ENCODE measurements around the gene BAIAP2. TPM values are rescaled to one million over a fixed set of nuclear protein-coding genes. Genes with fewer than 3 reads are reported as not detected.

BAIAP2 gene
- total RNA-seq, 1 donor from 2014 or later = 6.8 TPM

GRCh38 chr17:81021531-81022343 lies 13.2 kb upstream of the BAIAP2 start:
- H3K4me3 Mint-ChIP-seq = no peak overlapping the region
- intact Hi-C loops (cut with micrococcal nuclease) = no loop called here
- DNase-seq (no peak), ATAC-seq (ENCODE audit: low read depth) (no peak)
- H3K4me1 Mint-ChIP-seq = peaks cover 18% of the 10 kb centered on the region
- H3K9me3 Mint-ChIP-seq = no peaks in the 10 kb centered on the region
- CTCF ChIA-PET = no interaction called here
- no peak overlapping the region for H3K27ac Mint-ChIP-seq
- POLR2A ChIA-PET = interaction anchor here (0.6 kb wide), 1 partner anchor 481 kb away, joined by 4 read pairs; no protein-coding TSS in a partner anchor
- H3K36me3 Mint-ChIP-seq (ENCODE audit: low read depth) = no peaks in the 10 kb centered on the region
- TF ChIP-seq, protein P1, sequence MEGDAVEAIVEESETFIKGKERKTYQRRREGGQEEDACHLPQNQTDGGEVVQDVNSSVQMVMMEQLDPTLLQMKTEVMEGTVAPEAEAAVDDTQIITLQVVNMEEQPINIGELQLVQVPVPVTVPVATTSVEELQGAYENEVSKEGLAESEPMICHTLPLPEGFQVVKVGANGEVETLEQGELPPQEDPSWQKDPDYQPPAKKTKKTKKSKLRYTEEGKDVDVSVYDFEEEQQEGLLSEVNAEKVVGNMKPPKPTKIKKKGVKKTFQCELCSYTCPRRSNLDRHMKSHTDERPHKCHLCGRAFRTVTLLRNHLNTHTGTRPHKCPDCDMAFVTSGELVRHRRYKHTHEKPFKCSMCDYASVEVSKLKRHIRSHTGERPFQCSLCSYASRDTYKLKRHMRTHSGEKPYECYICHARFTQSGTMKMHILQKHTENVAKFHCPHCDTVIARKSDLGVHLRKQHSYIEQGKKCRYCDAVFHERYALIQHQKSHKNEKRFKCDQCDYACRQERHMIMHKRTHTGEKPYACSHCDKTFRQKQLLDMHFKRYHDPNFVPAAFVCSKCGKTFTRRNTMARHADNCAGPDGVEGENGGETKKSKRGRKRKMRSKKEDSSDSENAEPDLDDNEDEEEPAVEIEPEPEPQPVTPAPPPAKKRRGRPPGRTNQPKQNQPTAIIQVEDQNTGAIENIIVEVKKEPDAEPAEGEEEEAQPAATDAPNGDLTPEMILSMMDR (IDR thresholded peaks at IDR 0.05) = no peak
- peaks cover 12% of the 10 kb centered on the region for H3K27me3 Mint-ChIP-seq

- CTCF ChIA-PET = no interaction called here
- no peaks in the 10 kb centered on the region for H3K9me3 Mint-ChIP-seq
- no peaks in the 10 kb centered on the region for H3K36me3 Mint-ChIP-seq (ENCODE audit: low read depth)
- TF ChIP-seq, protein P1 (IDR thresholded peaks at IDR 0.05) = no peak
- intact Hi-C loops (cut with micrococcal nuclease) = no loop called here
- H3K4me3 Mint-ChIP-seq = no peak overlapping the region
- ATAC-seq (ENCODE audit: low read depth) (no peak), DNase-seq (no peak)
- no peak overlapping the region for H3K27ac Mint-ChIP-seq
- H3K27me3 Mint-ChIP-seq = peaks cover 17% of the 10 kb centered on the region
- POLR2A ChIA-PET = interaction anchor here (0.6 kb wide), 1 partner anchor 481 kb away, joined by 4 read pairs; no protein-coding TSS in a partner anchor
- peaks cover 18% of the 10 kb centered on the region for H3K4me1 Mint-ChIP-seq
Observed at GRCh38 chr17:81022344-81022676, 12.6 kb upstream of the BAIAP2 start.

DNA sequence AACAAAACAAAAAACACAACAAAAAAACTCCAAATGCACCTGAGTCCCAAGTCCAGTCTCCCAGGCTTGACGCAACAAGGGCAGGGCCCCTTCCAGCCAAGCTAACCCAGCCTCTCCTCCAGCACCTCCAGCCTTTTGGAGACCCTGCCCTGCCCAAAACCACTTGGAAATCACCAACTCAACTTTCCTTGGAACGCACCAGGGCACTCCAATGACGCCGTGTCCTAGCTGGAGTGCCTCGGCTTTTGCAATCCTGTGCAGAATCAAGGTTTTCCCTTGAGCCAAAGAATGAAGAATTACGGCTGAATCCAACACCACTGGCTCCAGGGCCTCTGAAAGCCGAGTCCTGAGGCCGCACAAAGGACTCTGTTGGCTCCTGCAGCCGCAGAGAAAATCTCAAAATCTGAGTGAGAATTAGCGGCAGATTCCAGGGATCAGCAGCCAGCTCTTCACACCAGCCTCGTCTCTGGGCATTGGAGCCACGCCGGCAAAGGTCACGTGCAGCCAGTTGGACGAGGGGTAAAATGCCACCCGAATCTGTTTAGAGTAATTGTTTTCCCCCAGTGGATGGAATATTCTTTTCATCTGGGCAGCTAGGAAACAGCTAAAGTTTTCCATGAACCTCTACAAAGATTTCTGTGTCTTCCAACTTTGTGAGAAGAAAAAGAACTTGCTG lies 9.7 kb upstream of the BAIAP2 start:
- POLR2A ChIA-PET = no interaction called here
- ATAC-seq (ENCODE audit: low read depth) (no peak), DNase-seq (no peak)
- Mint-ChIP-seq H3K4me3 (no peak overlapping the region), H3K27me3 (peaks cover 22% of the 10 kb centered on the region), H3K27ac (no peak overlapping the region), H3K36me3 (ENCODE audit: low read depth) (no peaks in the 10 kb centered on the region), H3K9me3 (no peaks in the 10 kb centered on the region), H3K4me1 (peaks cover 4% of the 10 kb centered on the region)
- TF ChIP-seq, protein P1 (IDR thresholded peaks at IDR 0.05) = no peak
- CTCF ChIA-PET = interaction anchor here (1.5 kb wide), 1 partner anchor 76 kb away, joined by 7 read pairs; no protein-coding TSS in a partner anchor
- intact Hi-C loops (cut with micrococcal nuclease) = no loop called here

GRCh38 chr17:81025741-81026129 lies 9.2 kb upstream of the BAIAP2 start:
- DNase-seq (no peak), ATAC-seq (ENCODE audit: low read depth) (no peak)
- CTCF ChIA-PET = interaction anchor here (1.5 kb wide), 1 partner anchor 76 kb away, joined by 7 read pairs; no protein-coding TSS in a partner anchor
- intact Hi-C loops (cut with micrococcal nuclease) = no loop called here
- TF ChIP-seq, protein P1 (IDR thresholded peaks at IDR 0.05) = no peak
- no peak overlapping the region for H3K4me3 Mint-ChIP-seq
- H3K27ac Mint-ChIP-seq = no peak overlapping the region
- H3K36me3 Mint-ChIP-seq (ENCODE audit: low read depth) = no peaks in the 10 kb centered on the region
- POLR2A ChIA-PET = no interaction called here
- peaks cover 4% of the 10 kb centered on the region for H3K4me1 Mint-ChIP-seq
- peaks cover 26% of the 10 kb centered on the region for H3K27me3 Mint-ChIP-seq
- no peaks in the 10 kb centered on the region for H3K9me3 Mint-ChIP-seq

All from activated B cell treated with CpG ODN at 0.5 μM for 24 hours (primary cell).